HG03060 (cell line): ENCODE measurements around the gene SCARB2.

Experiments used
- ATAC-seq: cut with Tn5 transposase; IDR thresholded peaks from one replicate; pipeline ENCODE4 v1.9.1; 2021; ENCODE audit warnings: low read depth, moderate number of reproducible peaks; ENCODE audit not compliant: unreplicated experiment

The SCARB2 gene

DNA sequence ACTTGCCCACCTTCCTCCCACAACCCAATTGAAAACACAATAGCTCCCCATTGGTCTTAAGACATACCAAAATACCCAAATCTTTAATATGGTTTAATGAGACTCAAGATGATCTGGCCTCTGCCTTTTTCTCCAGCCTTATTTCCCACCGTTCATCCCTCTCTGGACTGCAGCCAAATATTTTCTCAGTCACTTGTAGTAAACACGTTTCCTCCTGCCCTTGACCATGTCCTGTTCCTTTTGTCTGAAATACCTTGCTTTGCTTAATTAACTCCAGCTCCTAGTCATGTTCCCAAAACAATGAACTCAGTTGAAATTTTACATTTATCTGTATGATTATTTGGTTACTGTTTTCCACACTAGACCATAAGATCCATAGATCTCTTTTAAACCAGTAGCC, 57.0 kb downstream of the SCARB2 start:
- no peak for ATAC-seq

GRCh38 chr4:76155979-76156378, 57.6 kb downstream of the SCARB2 start:
- ATAC-seq: no peak

- ATAC-seq: no peak
Observed at GRCh38 chr4:76153356-76153755, 60.3 kb downstream of the SCARB2 start.

DNA sequence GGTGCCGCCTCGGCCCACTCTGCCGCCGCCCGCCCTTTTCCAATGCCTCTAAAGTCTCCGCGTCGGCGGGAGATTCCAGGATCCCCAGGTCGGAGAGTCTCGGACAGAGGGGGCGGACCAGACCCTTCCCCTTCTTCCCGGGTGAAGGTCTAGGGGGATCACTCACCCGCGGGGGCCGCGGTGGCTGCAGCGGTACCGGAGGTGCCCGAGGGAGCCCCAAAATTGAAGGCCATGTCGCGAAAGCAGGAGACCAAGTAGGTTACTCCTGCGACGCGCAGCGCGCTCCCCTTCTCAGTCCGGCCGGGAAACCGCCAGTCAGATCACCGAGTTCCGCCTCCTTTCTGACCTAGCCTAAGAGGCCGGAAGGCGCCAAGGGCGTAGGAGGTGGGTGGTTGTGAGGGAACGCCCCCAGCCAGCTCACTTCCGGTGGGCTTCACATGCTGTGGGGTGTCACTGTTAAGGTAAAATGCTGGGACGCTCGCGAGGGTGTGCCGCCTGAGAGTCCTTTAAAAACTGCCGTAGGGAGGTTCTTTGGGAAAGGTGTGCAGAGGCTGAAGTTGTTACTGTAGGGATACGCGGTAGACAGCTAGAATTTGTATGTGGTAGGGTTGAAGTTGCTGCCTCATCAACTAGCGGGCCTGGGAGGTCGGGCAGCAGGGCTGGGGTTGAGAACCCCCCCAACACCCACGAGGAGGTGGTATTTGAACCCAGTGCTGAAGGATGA, 65.3 kb downstream of the SCARB2 start, which contains the start of gene NUP54:
Gene NUP54 (minus strand): TSS at position 256 of the 724 bp plus-strand sequence. CDS start 23 bp downstream, at position 233.
- peak; percentile 95 for ATAC-seq

DNA sequence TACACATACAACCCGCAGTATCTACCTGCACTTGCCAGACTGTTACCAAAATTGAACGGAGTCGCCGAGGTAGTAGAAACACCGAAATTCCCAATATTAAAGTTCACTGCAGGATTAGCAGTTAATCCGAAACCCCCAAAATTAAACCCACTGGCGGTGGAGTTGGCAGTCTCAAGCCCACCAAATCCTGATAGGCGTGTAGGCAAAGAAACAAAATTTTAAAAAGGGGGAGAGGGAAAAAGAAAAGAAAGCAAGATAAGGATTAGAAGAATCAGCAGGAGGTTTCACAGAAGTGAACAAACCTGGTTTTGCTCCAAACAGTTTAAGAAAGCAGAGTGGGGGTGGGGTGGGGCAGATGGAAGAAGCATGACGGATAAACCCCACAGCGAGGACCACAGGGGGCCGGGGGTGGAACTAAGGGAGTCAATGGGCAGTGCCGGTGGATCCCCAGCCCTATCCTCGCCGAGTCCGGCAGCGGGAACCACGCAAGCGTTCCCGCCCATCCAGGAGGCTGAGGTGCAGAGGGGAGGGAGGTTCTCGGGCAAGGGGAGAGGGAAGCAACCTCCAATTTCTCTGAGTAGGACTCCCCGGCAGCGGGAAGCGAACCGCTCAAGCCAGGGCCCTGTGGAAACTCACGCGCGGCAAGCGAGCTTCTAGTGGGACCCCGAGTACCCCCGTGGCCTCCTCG, 66.0 kb downstream of the SCARB2 start:
- peak; percentile 12 for ATAC-seq

DNA sequence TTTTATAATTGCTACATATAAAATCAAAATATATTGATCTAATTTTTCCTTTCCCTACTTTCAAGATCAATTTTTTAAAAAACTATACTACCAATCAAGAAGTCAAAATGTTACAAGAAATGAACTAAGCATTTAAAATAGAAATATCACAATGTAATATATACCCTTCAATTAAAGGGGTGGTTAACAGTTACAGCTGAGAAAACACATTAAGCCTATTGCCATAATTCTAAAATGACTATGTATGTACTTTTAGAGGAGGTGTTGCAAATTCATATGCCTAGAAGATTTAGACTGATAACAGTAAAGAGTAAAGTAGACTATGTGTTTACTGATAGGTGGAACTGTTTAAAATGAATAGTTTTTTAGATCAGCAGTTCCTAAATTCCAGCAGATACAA, 69.1 kb downstream of the SCARB2 start:
- ATAC-seq: no peak

- ATAC-seq: no peak
Observed at GRCh38 chr4:76141241-76141640, 72.4 kb downstream of the SCARB2 start.

GRCh38 chr4:76127754-76128153, 85.9 kb downstream of the SCARB2 start:
- ATAC-seq: no peak

DNA sequence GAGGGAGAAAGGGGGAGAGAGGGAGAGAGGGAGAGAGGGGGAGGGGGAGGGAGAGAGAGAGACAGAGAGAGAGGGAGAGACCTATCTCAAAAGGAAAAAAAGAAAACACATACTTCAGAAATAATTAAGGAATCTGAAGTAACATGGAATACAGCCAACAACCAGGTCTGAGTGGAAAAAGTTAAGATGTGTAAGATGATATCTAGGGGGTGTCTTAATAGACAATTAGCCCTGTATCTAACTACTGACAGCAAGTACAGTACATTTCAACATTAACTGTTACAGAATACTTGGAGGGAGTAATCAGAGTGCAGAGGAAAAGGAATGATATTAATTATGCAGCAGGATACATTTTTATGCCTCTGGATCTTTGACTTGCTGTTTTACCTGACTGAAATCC, 87.8 kb downstream of the SCARB2 start:
- ATAC-seq: no peak

DNA sequence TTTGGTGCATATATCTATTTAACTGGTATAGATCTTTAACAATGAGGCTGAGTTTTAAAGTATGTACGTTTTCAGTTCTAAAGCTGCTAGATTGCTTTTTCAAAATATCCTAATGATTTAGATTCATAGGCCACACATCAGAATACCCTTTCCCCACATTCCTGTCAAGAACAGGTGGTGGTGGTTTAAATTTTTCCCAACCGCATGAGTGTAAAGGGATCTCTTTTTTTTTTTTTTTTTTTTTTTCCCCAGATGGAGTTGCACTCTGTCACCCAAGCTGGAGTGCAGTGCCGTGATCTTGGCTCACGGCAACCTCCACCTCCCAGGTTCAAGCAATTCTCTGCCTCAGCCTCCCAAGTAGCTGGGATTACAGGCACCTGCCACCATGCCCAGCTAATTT, 93.4 kb downstream of the SCARB2 start:
- no peak for ATAC-seq

DNA sequence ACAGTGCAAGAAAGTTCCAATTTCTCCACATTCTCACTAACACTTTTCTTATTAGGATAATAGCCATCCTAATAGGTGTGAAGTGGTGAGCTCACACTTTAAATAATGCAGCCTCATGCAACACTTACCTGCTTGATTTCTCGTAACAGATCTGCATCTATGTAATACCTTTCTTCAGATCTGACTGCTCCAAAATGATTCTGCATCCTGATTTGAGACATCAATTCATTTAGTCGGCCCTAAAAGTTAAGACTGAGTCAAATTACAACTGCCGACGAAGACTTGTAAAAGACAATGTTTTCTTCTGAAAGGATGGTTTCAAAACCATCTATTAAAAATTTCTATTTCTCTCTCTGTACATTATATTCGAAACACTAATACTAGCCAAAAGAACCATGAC, 96.1 kb downstream of the SCARB2 start:
- ATAC-seq: no peak

DNA sequence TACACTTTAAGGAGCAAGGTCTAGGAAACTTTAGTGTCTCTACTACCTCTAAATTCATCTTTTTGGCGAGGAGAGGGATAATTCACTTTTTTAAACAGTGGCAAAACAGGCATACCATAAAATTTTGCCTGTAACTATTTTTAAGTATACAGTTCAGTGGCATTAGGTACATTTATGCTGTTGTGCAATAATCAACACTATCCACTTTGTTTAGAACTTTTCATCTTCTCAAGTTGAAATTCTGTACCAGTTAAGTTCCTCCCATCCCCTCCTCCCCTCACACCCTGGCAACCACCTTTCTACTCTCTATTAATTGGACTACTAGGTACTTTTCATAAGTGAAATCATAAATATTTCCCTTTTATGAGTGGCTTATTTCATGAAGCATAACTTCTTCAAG, 96.8 kb downstream of the SCARB2 start:
- no peak for ATAC-seq
